GM12892 (cell line): ENCODE measurements around the gene ASB10.

Source experiments
- POLR2A ChIP-seq: IDR thresholded peaks from 2 replicates; pipeline ENCODE4 v1.6.1; 2011; ENCODE audit warnings: low read depth, low read length, control low read depth
- POLR2AphosphoS5 ChIP-seq: IDR thresholded peaks from 2 replicates; pipeline ENCODE4 v1.6.1; 2011; ENCODE audit warnings: low read depth, low read length, control low read depth
- TAF1 ChIP-seq: IDR thresholded peaks from 2 replicates; pipeline ENCODE4 v1.6.1; 2011; ENCODE audit warnings: low read depth, mild to moderate bottlenecking, control low read depth, low read length, borderline replicate concordance

GRCh38 chr7:151131592-151132293 is 55.3 kb downstream of the ASB10 start:
- no peak for TF ChIP-seq POLR2A
- no peak for TF ChIP-seq POLR2AphosphoS5
- TF ChIP-seq TAF1: no peak
